ENCODE results near the gene SEC22A.

- TF ChIP-seq, protein P1, sequence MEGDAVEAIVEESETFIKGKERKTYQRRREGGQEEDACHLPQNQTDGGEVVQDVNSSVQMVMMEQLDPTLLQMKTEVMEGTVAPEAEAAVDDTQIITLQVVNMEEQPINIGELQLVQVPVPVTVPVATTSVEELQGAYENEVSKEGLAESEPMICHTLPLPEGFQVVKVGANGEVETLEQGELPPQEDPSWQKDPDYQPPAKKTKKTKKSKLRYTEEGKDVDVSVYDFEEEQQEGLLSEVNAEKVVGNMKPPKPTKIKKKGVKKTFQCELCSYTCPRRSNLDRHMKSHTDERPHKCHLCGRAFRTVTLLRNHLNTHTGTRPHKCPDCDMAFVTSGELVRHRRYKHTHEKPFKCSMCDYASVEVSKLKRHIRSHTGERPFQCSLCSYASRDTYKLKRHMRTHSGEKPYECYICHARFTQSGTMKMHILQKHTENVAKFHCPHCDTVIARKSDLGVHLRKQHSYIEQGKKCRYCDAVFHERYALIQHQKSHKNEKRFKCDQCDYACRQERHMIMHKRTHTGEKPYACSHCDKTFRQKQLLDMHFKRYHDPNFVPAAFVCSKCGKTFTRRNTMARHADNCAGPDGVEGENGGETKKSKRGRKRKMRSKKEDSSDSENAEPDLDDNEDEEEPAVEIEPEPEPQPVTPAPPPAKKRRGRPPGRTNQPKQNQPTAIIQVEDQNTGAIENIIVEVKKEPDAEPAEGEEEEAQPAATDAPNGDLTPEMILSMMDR (IDR thresholded peaks at IDR 0.05): no peak
- no peak for TF ChIP-seq MEF2A (IDR thresholded peaks at IDR 0.05; ENCODE audit: borderline replicate concordance, low read depth)
- TF ChIP-seq GATA2 (CRISPR knock-in tag; IDR thresholded peaks at IDR 0.05): no peak
- no peak for TF ChIP-seq USF1 (IDR thresholded peaks at IDR 0.05; ENCODE audit: borderline replicate concordance, low read depth)
- no peak for TF ChIP-seq EZH2phosphoT487 (IDR thresholded peaks at IDR 0.05; ENCODE audit: borderline replicate concordance, low read depth)
- TF ChIP-seq GABPA (IDR thresholded peaks at IDR 0.05; ENCODE audit: low read depth): no peak
- TF ChIP-seq, protein P2, sequence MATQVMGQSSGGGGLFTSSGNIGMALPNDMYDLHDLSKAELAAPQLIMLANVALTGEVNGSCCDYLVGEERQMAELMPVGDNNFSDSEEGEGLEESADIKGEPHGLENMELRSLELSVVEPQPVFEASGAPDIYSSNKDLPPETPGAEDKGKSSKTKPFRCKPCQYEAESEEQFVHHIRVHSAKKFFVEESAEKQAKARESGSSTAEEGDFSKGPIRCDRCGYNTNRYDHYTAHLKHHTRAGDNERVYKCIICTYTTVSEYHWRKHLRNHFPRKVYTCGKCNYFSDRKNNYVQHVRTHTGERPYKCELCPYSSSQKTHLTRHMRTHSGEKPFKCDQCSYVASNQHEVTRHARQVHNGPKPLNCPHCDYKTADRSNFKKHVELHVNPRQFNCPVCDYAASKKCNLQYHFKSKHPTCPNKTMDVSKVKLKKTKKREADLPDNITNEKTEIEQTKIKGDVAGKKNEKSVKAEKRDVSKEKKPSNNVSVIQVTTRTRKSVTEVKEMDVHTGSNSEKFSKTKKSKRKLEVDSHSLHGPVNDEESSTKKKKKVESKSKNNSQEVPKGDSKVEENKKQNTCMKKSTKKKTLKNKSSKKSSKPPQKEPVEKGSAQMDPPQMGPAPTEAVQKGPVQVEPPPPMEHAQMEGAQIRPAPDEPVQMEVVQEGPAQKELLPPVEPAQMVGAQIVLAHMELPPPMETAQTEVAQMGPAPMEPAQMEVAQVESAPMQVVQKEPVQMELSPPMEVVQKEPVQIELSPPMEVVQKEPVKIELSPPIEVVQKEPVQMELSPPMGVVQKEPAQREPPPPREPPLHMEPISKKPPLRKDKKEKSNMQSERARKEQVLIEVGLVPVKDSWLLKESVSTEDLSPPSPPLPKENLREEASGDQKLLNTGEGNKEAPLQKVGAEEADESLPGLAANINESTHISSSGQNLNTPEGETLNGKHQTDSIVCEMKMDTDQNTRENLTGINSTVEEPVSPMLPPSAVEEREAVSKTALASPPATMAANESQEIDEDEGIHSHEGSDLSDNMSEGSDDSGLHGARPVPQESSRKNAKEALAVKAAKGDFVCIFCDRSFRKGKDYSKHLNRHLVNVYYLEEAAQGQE (IDR thresholded peaks at IDR 0.05; ENCODE audit: low read depth, low read length): no peak
Measured at GRCh38 chr3:123263941-123264340, 62.2 kb downstream of the SEC22A start.

Data from SK-N-SH (cell line).